CD4-positive, alpha-beta T cell treated with Interleukin-17A for 4 hours (primary cell): ENCODE results near the gene SRGAP2C.
"Not testable (repeated sequence)": the region's sequence is repeated elsewhere in the genome, so short reads cannot be mapped to it uniquely, and the experiment has no call there.

Experiments
- DNase-seq: peaks from one replicate; pipeline ENCODE4 v3.0.0-alpha.2; 2020; ENCODE audit warnings: mixed read lengths

The SRGAP2C gene

GRCh38 chr1:121184290-121185127 lies at the start of gene SRGAP2C, which contains the start of gene FAM72B:
SRGAP2C (plus strand) TSS chr1:121184975; CDS start chr1:121187447, 2,472 bp downstream.
FAM72B (minus strand) TSS chr1:121184340; CDS start chr1:121183489, 851 bp downstream.
- peak; percentile 86 for DNase-seq

DNA sequence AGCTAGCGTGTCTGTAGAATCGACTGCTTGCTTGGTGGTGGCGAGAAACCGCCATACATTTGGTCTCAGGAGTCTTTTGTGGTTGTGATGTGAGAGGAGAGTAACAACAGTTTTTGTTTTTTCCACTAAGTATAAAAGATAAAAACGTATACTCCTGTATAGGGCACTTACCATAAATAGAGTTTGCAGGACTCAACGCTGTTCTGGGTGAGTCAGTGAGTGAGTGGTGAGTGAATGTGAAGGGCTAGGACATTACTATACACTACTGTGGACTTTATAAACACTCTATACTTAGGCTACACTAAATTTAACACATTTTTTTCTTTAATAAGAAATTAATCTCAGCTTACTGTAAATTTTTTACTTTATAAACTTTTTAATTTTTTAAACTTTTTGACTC lies 44.4 kb upstream of the SRGAP2C start:
- not testable (repeated sequence) for DNase-seq

DNA sequence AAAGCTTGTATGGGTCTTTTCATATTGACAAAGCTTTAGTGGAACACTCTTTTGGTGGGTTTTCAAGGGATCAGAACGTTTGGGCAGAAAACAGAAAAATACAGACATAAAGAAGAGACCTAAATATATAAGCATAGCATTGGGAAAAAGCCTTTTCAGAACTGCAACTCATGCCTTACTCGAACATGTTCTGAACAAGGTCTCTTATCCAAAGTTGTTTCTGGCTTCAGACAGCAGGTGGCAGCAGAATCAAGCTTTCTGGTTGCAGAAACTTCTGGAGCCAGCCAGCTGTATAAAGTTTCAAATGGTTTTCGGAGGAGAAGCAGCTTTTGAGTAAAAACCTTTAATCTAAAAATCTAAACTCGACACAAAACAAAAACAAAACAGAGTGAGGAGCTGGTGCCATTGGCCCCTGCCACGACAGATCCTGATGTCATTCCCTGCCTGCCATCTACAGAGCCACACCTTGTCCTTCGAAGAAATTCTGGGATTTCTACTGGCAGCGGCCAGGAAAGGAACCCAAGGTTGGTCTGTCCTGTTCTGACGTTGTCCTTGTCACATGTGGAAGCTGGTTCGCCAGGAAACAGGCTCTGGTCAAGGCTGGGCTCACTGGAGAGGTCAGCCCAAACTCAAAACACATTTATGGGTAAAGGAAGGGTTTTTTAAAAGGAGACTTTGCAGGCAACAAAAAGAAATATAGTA lies 36.1 kb upstream of the SRGAP2C start:
- not testable (repeated sequence) for DNase-seq

- not testable (repeated sequence) for DNase-seq
Observed at GRCh38 chr1:121151294-121151693, 33.5 kb upstream of the SRGAP2C start.

- DNase-seq, result not testable (repeated sequence)
Observed at GRCh38 chr1:121152788-121153187, 32.0 kb upstream of the SRGAP2C start.

- not testable (repeated sequence) for DNase-seq
Observed at GRCh38 chr1:121154811-121155210, 30.0 kb upstream of the SRGAP2C start.

DNA sequence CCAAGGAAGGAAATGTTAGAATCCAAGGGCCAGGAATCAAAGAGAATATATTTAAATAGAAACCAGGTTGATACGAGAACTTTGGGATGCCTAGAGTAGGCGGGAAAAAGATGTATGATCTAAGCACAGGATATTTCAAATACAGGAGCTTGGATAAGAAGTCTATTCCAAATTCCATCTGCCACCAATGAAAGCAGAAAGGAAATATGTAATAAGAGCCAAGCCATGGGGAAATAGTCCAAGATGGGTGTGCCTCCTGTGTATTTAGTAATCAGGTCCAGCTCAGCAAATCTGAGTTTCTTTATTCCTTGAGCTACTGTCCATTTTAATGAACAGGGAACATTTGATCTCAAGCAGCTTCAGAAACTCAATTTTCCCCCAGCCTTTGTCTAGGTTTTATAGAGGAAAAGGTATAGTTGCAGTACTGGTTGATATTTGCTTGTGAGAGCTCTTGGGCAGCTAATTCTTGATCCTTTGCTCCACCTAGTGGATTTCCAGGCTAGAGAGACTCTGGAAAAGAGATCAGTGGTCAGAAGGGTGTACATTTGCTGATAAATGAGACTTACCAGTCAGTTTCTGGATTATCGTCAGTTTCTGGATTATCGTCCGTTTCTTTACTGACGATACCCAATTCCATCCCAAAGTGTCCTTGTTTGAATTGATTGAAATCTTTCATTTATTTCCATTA lies 29.0 kb upstream of the SRGAP2C start:
- not testable (repeated sequence) for DNase-seq

DNA sequence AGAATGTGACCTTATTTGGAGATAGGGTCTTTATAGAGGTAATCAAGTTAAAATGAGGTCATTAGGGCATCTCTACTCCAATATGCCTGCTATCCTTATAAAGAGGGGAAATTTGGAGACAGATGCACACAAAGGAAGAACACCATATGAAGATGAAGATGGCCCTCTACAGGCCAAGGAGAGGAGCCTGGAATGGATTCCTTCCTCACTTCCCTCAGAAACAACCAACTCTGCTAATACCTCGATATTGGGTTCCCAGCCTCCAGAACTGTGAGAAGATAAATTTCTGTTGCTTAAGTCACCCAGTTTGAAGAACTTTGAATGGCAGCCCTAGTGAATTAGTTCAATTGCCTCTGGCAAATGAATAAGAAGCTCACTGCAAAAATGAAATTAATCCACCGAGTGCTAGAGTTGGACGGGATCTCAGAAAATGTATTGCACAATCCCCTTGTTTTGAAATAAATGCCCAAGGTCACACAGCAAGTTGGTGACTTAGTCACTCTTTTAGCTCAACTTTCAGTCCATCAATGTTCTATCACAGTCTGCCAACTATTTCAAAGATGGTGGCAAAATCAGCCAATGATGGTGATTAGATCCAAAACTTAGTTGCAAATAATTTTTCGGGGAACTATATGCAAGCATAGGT lies 27.7 kb upstream of the SRGAP2C start:
- not testable (repeated sequence) for DNase-seq

DNA sequence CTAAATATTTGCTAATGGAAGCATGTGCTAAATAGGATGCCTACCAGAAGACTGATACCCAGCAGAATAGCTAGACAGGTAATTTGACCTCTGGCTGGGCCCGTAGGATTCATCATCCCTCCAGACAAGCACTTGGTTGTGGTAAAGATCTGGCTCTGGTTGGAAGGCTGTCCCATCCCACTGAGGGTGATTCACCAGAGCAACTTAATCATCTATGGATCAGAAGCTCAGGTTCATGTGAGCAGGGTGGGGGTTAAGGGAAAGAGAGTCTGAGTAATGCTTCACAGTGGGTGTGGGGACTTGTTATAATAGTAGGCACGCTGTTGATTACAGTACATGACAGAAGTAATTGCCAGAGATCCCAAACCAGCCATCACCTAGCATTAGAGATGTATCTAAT lies 27.2 kb upstream of the SRGAP2C start:
- not testable (repeated sequence) for DNase-seq

DNA sequence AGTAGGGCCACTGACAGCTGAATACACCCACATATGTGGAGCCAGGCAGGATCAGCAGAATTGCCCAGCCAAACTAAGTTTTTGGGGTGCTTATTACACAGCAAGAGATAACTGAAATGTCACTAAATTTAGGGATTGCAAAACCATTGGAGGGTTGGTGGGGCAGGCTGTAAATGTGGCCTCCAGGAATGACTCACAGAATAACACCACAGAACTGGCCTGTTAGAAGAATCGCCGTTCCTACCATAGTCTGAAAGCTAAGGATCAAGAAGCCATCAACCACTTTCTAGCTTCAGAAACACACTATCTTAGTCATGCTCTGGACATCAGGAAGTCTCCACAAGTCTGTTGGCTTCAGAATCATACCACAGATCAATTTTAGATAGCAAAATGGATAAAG lies 24.7 kb upstream of the SRGAP2C start:
- not testable (repeated sequence) for DNase-seq

GRCh38 chr1:121161199-121161901 lies 23.4 kb upstream of the SRGAP2C start:
- DNase-seq, result not testable (repeated sequence)

GRCh38 chr1:121163850-121164757 lies 20.7 kb upstream of the SRGAP2C start:
- not testable (repeated sequence) for DNase-seq

GRCh38 chr1:121165296-121165695 lies 19.5 kb upstream of the SRGAP2C start:
- DNase-seq, result not testable (repeated sequence)

GRCh38 chr1:121167225-121167738 lies 17.5 kb upstream of the SRGAP2C start:
- DNase-seq, result not testable (repeated sequence)

DNA sequence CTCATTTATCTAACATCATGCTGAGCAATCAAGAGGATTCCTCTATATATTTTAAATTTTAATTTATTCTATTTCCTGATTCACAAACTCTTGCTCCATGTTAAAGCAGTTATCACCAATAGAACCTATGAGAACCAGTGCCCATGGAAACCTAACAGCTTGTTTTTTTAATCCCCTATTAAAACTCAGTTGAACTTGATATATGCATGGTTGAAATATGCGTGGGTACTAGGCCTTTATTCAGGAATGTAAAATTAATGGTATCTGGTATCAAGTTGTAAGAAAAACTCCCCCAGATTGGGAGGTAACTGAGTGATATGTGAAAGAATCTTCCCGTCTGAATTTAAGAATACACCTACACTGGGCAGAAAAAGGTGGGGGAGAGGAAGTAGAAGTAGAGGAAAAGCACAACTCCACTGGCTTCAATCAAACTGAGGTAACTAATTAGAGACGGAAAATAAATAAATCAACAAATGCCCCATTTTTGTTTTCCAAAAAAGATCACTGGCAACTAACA lies 16.6 kb upstream of the SRGAP2C start:
- DNase-seq, result not testable (repeated sequence)

DNA sequence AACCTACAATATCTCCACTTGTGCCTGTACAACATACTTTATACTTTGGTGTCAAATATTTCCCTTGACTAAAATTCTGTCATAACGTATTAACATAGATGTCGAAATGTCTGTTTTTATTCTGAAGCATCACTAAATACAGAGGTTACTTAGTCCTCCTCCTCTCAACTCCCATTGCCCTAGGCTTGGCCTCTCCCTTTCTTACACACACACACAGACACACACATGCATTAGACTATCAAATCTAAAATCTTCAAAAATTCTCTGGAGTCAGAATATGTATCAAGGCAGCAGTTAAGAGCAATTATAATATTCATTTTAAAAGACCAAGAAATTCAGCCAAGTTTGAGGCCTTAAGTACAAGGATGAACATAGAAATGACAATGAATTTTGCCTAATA lies 8.1 kb upstream of the SRGAP2C start:
- DNase-seq, result not testable (repeated sequence)

DNA sequence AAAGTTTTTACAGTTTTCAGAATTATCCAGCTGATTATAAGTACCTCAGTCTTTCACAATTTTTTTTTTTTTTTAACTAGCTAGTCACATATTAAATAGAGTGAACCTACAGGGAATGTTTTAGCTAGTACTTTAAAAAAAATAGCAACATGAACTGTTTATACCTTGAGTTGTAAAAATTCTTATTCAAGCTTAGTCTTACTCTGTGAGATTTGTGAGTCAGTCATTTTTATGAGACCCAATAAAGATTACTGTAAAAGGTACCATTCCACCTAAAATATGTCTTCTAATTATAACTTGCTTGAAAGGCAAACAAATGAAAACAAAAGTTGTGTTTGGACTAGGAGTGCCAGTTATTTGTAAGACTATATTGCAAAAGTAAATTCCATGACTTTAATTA lies 6.6 kb upstream of the SRGAP2C start:
- DNase-seq, result not testable (repeated sequence)

- DNase-seq, result not testable (repeated sequence)
Observed at GRCh38 chr1:121183867-121184266, 908 bp upstream of the SRGAP2C start.

- not testable (repeated sequence) for DNase-seq
Observed at GRCh38 chr1:121185140-121185708, 449 bp downstream of the SRGAP2C start.

DNA sequence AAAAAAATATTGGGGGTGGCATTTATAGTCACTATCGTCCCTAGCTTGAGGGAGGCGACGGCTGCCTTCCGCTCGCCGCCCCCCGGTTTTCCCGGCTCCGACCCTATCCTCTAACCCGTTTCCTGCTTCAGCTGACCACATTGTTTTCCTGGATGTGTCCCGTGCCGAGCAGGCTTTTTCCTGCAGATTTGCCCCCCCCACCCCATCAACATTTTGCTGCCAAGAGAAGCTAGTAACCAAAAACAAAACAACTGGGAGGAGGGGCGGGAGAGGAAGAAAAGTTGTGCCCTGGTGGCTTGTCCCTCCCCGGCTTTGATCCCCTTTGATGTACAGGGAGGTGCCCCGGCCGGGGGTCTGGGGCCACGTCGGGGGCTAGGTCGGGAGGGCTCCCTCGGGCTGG lies 1.4 kb downstream of the SRGAP2C start:
- not testable (repeated sequence) for DNase-seq
